Tibial artery (tissue), 4 donors: ENCODE data around the gene IFIT2.
"Not testable (repeated sequence)": the region's sequence is repeated elsewhere in the genome, so short reads cannot be mapped to it uniquely, and the experiment has no call there.

Experiments
- DNase-seq, 2 donors: peaks; one replicate each; pipeline ENCODE4 v3.0.0-alpha.2; 2019
- H3K27ac ChIP-seq, 2 donors: fragments of 200-600 bp; sonication (generic) in 1 of 2; 1 replicate in 1 of 2; 2 replicates in 1 of 2; pipeline ENCODE4 v1.5.1; 2018 to 2019; ENCODE audit warnings: mild to moderate bottlenecking in 1 of 2
- H3K27me3 ChIP-seq, 2 donors: fragments of 200-600 bp; sonication (generic) in 1 of 2; one replicate each; pipeline versions ENCODE4 v1.5.1 to v1.6.0; 2016 to 2019
- H3K36me3 ChIP-seq, 3 donors: fragments of 200-600 bp; sonication (generic) in 2 of 3; one replicate each; pipeline ENCODE4 v1.5.1; 2016 to 2019; ENCODE audit warnings: mild to moderate bottlenecking in 2 of 3
- H3K4me1 ChIP-seq, 4 donors: fragments of 200-600 bp; sonication (generic) in 2 of 4; 1 replicate in 3 of 4; 2 replicates in 1 of 4; pipeline ENCODE4 v1.5.1; 2016 to 2019
- H3K4me3 ChIP-seq, 2 donors: fragments of 200-600 bp; sonication (generic) in 1 of 2; 1 replicate in 1 of 2; 2 replicates in 1 of 2; pipeline ENCODE4 v1.5.1; 2018 to 2019; ENCODE audit warnings: mild to moderate bottlenecking in 2 of 2
- H3K9me3 ChIP-seq, 3 donors: fragments of 200-600 bp; sonication (generic) in 1 of 3; one replicate each; pipeline ENCODE4 v1.5.1; 2016 to 2019
- CTCF ChIP-seq, 2 experiments: fragments of 200-600 bp in 1 of 2; fragments of 450-650 bp in 1 of 2; IDR thresholded peaks; one replicate each; pipeline ENCODE4 v1.5.1; 2017 to 2019; ENCODE audit warnings: antibody characterized with exemption in 2 of 2, mild to moderate bottlenecking in 1 of 2, moderate library complexity in 1 of 2
- intact Hi-C: fragments of 100-400 bp; cut with DNase I; formaldehyde crosslinking; loops from one replicate; pipeline ENCODE4 v1.15.0; 2023; ENCODE audit warnings: low total_unique reads

The IFIT2 gene

GRCh38 chr10:89309156-89310055 lies 7.6 kb downstream of the IFIT2 start:
- no peak for DNase-seq
- intact Hi-C loops: no loop called here
- Histone ChIP-seq H3K27me3 (no peaks in the 10 kb centered on the region), H3K27ac (no peak overlapping the region), H3K9me3 (no peaks in the 10 kb centered on the region), H3K4me3 (no peak overlapping the region), H3K4me1 (peaks cover 0 to 27% (median 6%) of the 10 kb centered on the region in 4 donors), H3K36me3 (peaks cover 0 to 19% (median 0%) of the 10 kb centered on the region in 3 donors)
- TF ChIP-seq CTCF (IDR thresholded peaks at IDR 0.05): no peak

- TF ChIP-seq CTCF (IDR thresholded peaks at IDR 0.05): no peak
- no peak overlapping the region for H3K4me3 ChIP-seq
- no peaks in the 10 kb centered on the region for H3K9me3 ChIP-seq
- intact Hi-C loops: no loop called here
- peaks cover 0 to 26% (median 6%) of the 10 kb centered on the region in 4 donors for H3K4me1 ChIP-seq
- H3K36me3 ChIP-seq: peaks cover 0 to 19% (median 0%) of the 10 kb centered on the region in 3 donors
- H3K27ac ChIP-seq: no peak overlapping the region
- H3K27me3 ChIP-seq: no peaks in the 10 kb centered on the region
- DNase-seq: no peak
These were observed 8.4 kb downstream of the IFIT2 start for GRCh38 chr10:89310056-89310893.

- DNase-seq: no peak
- no peak for TF ChIP-seq CTCF (IDR thresholded peaks at IDR 0.05)
- intact Hi-C loops: no loop called here
- Histone ChIP-seq H3K36me3 (no peaks in the 10 kb centered on the region), H3K9me3 (no peaks in the 10 kb centered on the region), H3K4me1 (no peaks in the 10 kb centered on the region), H3K4me3 (no peak overlapping the region), H3K27me3 (no peaks in the 10 kb centered on the region), H3K27ac (no peak overlapping the region)
These were observed 11.1 kb downstream of the IFIT2 start for GRCh38 chr10:89312973-89313372.

GRCh38 chr10:89314676-89315075 lies 12.8 kb downstream of the IFIT2 start:
- H3K36me3 ChIP-seq: no peaks in the 10 kb centered on the region
- no peaks in the 10 kb centered on the region for H3K9me3 ChIP-seq
- no peak for DNase-seq
- H3K27me3 ChIP-seq: no peaks in the 10 kb centered on the region
- intact Hi-C loops: no loop called here
- TF ChIP-seq CTCF (IDR thresholded peaks at IDR 0.05): no peak
- no peak overlapping the region for H3K27ac ChIP-seq
- H3K4me1 ChIP-seq: no peaks in the 10 kb centered on the region
- H3K4me3 ChIP-seq: no peak overlapping the region

GRCh38 chr10:89318047-89318446 lies 16.2 kb downstream of the IFIT2 start:
- DNase-seq, H3K9me3 ChIP-seq, H3K27me3 ChIP-seq, H3K4me1 ChIP-seq, H3K36me3 ChIP-seq, H3K4me3 ChIP-seq, intact Hi-C loops, H3K27ac ChIP-seq: not testable (repeated sequence)

GRCh38 chr10:89325081-89325480 lies 23.2 kb downstream of the IFIT2 start:
- intact Hi-C loops, H3K27ac ChIP-seq, H3K36me3 ChIP-seq, H3K4me3 ChIP-seq, H3K9me3 ChIP-seq, H3K27me3 ChIP-seq, DNase-seq: not testable (repeated sequence)
- H3K4me1 ChIP-seq: peaks cover 0 to 23% (median 12%) of the 10 kb centered on the region in 4 donors

GRCh38 chr10:89325856-89326255 lies 24.0 kb downstream of the IFIT2 start:
- intact Hi-C loops: not testable (repeated sequence)

More at GRCh38 chr10:89325856-89326255, 24.0 kb downstream of the IFIT2 start:
- H3K9me3 ChIP-seq, H3K4me3 ChIP-seq, H3K36me3 ChIP-seq, DNase-seq, H3K27me3 ChIP-seq: not testable (repeated sequence)
- Histone ChIP-seq H3K27ac (peak overlapping the region in 1 of 2 donors; percentile 78), H3K4me1 (peaks cover 0 to 31% (median 12%) of the 10 kb centered on the region in 4 donors)
